DMS114 treated with DMSO at 0.1 percent for 48 hours (cell line): ENCODE measurements around the gene CCDC192.
"Not testable (repeated sequence)": the region's sequence is repeated elsewhere in the genome, so short reads cannot be mapped to it uniquely, and the experiment has no call there.

Source experiments
- DNase-seq: peaks from one replicate; lab custom pipeline; 2025; ENCODE audit not compliant: unreplicated experiment; lab: John Stamatoyannopoulos, UW

Gene CCDC192

DNA sequence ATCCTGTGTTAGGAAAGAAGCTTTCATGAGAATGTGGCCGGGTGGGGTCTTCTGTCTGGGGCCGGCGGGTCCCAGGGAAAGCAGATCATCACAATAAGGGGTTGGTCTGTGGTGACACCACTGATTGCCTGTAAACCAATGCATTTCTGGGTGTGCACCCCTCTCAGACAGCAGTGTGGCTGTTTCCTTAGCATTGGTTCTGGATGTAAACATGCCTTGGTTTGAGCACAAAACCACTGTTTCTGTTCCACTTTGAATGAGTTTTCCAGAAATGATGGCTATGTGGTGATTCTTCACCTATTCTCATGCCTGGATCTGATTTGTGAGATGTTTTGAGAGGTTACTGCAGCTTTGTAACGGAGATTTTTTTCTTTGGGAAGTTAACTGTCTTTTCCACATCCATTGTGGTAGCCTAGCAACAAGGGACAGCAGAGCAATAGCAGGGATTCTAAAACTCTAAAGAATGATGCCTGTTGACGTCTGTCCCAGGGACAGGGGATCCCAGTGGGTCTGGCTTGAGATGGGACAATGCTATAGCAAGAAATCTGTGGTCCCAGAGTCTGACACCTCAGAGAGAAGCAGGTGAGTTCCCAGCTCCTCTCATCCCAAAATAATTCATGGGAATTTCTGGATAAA, at the start of gene CCDC192:
CCDC192 (plus strand) TSS at position 466 of the 636 bp plus-strand sequence; CDS start at position 521, 55 bp downstream.
- no peak for DNase-seq

DNA sequence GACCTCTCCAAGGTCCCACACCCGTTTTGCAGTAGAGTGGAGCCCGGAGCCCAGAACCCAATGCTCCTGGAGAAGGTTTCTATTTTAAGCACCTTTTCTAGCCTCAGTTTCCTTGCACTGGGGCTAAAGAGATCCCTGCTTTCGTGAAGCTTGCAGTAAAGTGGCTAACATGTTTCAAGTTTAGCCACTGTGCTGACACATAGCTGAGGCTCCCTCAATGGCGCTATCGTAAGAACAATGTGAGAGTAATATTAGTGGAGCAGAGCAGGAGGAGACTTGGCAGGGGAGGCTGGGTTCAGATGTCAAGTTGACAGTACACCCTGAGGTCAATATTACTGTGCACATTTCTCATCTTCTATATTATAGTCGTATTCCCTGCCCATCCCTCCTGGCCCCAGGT, 46.4 kb upstream of the CCDC192 start:
- DNase-seq = no peak

DNA sequence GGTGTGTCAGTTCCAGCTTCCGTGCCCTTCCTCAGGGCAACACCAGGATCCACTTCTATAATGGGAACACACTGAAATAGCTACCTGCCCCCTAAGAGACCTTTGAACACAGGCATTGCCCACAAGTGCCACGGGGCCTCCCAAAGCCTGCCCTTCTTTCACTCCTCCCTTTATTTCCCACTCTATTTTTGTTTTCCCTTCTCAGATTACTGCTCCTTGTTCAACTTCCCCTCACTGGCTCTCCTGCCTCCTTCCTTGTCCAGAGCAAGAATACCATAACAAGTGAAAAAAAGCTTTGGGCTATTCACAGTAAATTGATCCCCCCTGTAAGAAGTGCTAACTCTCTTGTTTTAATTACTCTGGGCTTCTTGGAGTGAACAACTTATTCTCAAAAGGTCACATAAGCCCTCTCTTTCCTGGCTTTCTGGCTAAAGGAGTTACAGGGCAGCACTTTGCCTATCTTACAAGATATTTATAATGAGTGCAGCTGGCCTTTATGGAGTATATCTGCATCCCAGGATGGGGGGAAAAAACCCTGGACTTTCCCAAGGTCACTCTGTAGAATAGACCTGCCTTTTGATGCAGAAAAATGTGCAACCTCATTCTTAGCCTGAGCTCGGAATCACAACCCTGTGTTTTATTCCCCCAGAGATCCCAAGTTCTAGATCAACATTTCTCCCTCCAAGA, 43.0 kb upstream of the CCDC192 start:
- DNase-seq = no peak

DNA sequence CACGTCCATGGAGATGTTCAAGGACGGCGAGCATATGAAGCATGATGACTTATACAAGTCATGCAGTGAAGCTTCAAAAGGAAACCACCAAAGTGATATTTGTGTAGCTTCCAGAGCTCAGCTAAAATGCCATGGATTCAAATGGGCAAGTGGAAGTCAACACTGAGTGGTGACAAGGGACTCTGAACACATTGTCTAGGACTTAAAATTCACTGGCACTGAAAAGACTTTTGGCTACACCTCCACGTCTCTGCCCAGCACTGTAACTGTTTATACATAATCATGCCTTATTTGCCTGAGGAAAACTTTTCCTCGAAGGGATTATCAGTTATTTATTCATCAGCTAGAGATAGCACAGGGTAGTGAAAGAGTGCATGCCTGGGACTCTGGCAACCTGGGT, 39.1 kb upstream of the CCDC192 start:
- no peak for DNase-seq

DNA sequence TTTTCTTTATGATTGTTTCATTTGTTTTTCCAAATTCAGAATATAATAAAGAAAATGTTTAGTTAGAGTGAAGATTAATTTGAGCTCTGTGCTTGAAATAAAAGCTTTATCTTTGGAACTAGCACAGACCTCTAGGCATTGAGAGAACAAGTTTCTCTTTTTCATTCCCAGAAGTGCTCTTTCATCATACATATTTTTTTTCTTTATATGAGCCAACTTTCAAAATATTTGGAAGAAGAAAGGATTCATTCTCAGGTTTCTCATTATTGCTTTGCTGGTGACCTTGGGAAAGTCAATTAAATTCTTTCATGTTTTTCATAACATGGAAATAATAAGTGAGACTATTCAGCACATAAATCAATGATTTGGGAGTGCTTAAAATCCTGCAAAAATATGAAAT, 37.5 kb upstream of the CCDC192 start:
- no peak for DNase-seq

- no peak for DNase-seq
These were observed 37.0 kb upstream of the CCDC192 start for GRCh38 chr5:127666043-127666716.

DNA sequence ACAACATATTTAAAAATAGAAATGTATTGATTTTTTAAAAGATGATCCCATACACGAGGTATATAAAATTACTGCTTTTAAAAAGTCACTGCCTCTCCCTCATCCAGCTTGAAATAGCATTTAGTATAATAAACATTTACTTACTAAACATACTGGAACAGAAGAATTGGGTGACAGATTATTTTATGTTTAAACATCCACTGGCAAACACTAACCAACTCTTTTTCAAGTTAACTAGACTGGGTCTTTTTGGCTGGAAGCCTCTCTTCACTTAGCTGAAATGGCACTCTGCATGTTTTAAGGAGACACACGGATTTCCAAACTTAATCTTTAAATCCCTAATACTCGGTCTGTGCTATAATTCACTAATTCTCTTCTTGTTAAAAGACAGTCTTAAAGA, 35.3 kb upstream of the CCDC192 start:
- no peak for DNase-seq

DNA sequence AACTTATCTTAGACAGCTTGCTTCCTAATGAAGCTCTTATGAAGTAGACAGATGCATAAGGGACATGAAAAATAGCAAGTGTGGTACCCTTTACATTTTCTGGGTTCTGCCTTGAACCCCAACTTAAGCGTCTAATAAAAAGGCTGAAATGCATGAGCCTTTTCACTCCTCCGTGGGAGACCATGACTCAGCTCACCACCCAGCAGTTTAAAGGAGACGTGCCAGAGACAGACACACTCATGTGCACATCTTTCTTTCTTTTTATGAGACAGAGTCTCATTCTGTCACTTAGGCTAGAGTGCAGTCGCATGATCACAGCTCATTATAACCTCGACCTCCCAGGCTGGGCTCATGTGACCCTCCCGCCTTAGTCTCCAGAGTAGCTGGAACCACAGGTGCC, 32.0 kb upstream of the CCDC192 start:
- no peak for DNase-seq

DNA sequence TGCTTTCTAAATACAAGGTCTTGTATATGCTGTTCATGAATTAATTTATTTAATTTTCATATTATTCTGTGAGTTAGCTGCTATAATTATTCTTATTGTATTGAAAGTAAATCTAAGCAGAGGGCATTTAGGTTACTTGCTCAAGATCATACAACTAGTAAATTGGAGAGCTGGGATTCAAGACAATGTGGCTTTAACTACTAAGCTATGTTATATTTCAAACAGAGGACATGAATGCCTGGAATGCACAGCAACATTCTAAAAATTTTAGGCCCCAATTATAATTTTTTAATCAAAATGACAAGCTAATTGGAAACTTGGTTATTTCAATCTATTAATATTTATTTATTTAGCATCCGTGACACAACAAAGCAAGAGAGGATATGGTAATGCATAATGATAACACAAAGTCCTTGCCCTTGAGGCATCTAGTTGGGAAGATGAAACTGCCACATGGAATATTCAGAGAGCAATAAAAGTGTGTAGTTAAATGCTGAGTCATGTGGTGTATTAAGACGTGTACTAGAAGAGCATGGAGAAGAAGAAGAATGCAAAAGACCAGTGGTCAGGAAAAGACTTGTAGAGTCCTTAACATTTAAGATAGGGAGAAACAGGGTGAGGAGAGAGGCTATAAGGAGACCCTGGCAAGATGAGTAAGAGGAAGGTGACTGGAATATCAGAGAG, 29.9 kb upstream of the CCDC192 start:
- no peak for DNase-seq

GRCh38 chr5:127676951-127677350, 26.2 kb upstream of the CCDC192 start:
- not testable (repeated sequence) for DNase-seq

DNA sequence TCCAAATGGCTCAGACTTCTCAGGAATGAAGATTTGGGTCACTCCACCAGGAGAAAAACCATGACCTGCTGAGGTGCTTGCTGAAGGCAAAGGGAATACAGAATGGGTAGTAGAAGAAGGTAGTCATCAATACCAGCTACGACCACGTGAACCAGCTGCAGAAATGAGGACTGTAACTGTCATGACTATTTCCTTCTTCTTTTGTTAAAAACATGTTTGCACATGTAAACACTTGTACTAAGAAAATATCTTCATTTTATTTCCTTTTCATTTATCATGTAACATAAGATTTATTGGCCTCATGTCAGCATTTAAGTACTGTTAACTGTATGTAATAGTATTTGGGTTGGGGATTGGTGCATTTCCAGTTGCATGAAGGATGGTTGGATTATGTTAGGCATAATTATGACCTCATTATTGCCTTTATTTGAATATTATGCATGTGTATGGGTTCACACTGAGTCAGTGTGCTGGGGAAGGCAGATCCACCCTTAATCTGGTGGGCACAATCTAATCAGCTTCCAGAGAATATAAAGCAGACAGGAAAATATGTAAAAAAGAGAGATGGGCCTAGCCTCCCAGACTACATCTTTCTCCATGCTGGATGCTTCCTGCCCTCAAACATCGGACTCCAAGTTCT, 23.4 kb upstream of the CCDC192 start:
- not testable (repeated sequence) for DNase-seq

DNA sequence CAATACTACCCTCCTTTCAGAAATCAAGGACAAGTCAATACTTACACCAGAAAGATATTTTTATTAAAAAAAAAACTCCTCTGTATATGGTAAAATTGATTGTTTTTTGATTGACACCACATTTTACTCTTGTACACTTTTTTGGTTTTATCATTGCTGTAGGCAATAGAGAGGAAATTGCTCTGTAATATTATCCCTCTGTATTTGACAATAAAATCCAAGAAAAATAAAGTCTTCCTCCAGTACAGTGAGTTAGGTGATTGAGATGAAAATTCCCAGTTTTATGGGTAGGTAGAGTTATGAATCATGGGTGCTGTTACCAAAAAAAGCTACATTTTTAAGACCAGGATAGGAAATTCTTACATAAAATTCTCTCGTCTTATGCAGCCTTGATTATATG, 22.6 kb upstream of the CCDC192 start:
- no peak for DNase-seq

DNA sequence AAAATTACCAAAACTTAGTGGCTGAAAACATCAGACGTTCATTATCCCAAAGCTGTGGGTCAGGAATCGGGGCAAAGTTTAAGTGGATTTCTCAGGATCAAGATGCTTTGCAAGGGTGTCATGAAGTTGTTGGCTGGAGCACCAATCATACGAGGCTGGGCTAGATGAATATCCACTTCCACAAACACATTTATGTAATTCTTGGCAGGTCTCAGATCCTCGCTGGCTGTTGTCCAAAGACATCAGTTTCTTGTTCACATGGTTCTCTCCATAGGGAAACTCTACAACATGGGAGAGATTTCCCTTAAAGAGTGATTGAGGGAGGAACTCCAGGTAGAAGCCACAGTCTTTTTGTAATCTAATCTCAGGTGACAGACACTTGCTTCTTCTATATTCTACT, 20.2 kb upstream of the CCDC192 start:
- DNase-seq = no peak

DNA sequence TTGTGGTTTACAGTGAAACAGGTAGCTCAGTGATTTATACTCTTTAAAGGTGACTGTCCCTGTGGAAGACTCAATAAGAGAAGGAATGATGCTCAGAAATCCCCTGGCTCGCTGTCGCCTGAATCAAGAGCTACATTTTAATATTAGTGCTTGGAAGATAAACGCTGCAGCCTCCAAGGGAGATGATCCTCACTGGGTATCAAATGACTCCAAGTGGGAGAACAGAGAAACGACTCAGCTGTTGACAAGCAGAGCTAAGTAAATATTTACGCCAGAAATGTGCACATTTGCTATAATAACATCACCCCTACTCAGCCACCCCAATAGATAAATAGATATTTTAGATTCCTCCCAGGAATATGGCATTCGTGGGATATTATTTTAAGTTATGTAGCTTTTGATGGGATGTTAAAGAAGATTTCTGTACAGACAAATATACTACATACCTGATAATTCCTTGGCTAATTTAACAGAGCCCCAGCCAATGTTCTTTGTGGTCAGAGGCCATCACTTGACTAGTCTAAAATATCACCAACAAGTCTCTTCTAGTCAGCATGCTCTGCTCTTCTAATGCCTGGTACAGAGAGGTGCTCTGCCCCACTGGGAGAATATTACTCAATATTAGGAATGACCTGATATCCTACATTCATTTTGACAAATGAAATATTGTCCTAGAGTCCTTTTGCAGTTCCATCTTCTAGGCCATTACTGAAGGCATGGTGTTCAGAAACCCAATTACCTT, 18.3 kb upstream of the CCDC192 start:
- DNase-seq = no peak

DNA sequence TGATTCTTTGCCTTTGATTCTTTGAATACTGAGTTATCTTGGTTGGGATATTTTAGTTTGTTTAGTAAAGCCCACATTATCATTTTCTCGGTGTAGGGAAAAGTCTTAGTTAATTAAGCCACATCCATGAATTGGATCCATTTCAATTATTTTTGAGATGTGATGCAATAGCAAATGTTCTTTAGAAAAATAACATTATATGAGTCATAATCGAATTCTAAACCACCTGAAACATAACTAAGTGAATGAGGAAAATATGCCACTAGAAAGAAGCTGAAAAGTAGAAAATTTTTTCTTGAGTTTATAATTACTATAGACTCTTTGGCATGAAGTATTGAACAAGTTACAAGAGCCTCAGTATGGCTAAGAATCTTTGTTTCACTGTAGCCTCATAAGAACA, 17.5 kb upstream of the CCDC192 start:
- DNase-seq = no peak

GRCh38 chr5:127686424-127686823, 16.8 kb upstream of the CCDC192 start:
- no peak for DNase-seq

DNA sequence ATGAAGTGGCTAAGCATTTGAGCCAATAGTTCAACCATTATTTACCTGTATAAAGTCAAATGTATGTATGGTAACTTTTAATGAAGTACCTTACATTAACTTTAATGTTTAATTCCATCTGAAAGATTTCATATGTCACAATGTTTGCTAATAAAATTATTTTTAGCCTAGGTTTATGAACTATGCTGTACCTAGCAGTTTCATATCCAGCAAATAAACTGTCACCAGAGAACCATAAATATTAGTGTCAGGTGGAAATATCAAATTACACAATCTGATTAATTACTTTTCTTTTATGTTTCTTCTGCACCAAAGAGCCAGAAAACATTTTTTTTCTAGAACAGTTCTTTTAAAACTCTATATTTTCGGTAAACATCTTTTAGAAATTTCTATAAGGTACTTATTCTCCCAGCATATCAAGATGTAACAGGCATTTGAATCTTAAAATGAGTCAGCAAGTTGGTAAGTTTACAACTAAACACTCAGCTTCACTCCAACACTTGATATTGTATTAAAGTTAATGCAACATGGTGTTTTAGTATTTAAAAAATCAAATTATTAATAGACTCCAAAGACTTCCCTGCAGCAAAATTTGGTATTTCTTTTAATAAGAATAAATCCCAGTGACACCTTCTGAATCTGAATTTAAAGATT, 8.5 kb upstream of the CCDC192 start:
- no peak for DNase-seq

GRCh38 chr5:127695346-127695745, 7.8 kb upstream of the CCDC192 start:
- DNase-seq = no peak

GRCh38 chr5:127696683-127697082, 6.5 kb upstream of the CCDC192 start:
- DNase-seq = no peak
